Measurements from ENCODE around the gene SLX4IP. TPM values are rescaled to one million over a fixed set of nuclear protein-coding genes. Genes with fewer than 3 reads are reported as not detected.

Gene SLX4IP
- total and polyA plus RNA-seq, 2 of the 13 experiments (the other 11 are each of a cell fraction or from before 2014, with no cell fraction given) = 3.6 to 7.3 TPM

DNA sequence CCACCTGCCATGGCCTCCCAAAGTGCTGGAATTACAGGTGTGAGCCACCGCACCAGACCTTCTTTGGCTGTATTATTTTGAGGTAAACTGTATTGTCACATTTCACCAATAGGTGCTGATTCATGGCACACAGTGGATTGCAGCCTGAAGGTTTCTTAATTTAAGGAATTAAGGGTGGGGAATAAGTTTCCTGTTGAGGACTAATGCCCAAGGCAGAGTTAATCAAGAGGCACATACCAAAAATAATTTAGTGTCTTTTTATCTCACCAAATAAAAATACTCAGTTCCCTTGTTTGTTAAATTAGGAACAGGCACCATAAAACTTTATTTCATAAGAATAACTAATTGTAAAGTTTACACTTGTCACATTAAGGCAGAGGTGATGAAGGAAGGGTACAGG is 103.7 kb downstream of the SLX4IP start:
- no peak overlapping the region for H3K4me2 ChIP-seq (ENCODE audit: low read depth, low read length)
- H3K9me3 ChIP-seq (ENCODE audit: low read length) = no peaks in the 10 kb centered on the region
- FAIRE-seq (no peak), DNase-seq (ENCODE audit: low spot score) (no peak), ATAC-seq (no peak)
- no peaks in the 10 kb centered on the region for H3K36me3 ChIP-seq (replicated peaks in 1 of 2; ENCODE audit: control insufficient read depth in 1 of 2, insufficient read depth in 2 of 2, low read length in 2 of 2)
- no peak overlapping the region for H3K9ac ChIP-seq (ENCODE audit: insufficient read depth, low read depth, low read length)
- 50% methylated on average over 1 of the region's 1 CpG for WGBS (ENCODE audit: low lambda C conversion rate)
- ChIA-PET CTCF (ENCODE audit: low intra/inter-chr PET ratio, low total read pairs) (no interaction called here), POLR2A (interaction anchor here (3.1 kb wide), 1 partner anchor 104 kb away, joined by 17 read pairs; the partner anchor contains the start of genes MKKS and SLX4IP)
- peaks cover 85% of the 10 kb centered on the region for H3K4me1 ChIP-seq (ENCODE audit: insufficient read depth, low read length)
- peak overlapping the region; percentile 94 for H3K27ac ChIP-seq (ENCODE audit: extremely low read length, insufficient read depth, low read length)
- intact Hi-C loops (cut with micrococcal nuclease; ENCODE audit: unreplicated experiment) (loop anchor here (5.0 kb wide), 1 partner anchor 561 kb away; no protein-coding TSS in a partner anchor), in situ Hi-C loops (cut with HindIII; ENCODE audit: extremely low pct_ligation_motif_present, low pct_unique_long_range_greater_than_20kb) (loop anchor here (5.0 to 10.0 kb wide), 2 partner anchors 71 to 564 kb away; no protein-coding TSS in a partner anchor)
- no peaks in the 10 kb centered on the region for H3K27me3 ChIP-seq (ENCODE audit: control insufficient read depth in 1 of 2, insufficient read depth in 2 of 2, low read length in 2 of 2)
- H3K79me2 ChIP-seq (ENCODE audit: insufficient read depth, low read length) = peaks cover 3% of the 10 kb centered on the region
- BruUV-seq (replicated peaks) = no TSS peak
- no peak overlapping the region for H3K4me3 ChIP-seq (replicated peaks in 1 of 3; ENCODE audit: insufficient read depth in 1 of 3, low read depth in 2 of 3, low read length in 3 of 3)
- H4K20me1 ChIP-seq (ENCODE audit: insufficient read depth, low read length) = no peaks in the 10 kb centered on the region
- H2AFZ ChIP-seq (ENCODE audit: low read length) = no peak overlapping the region
- TF ChIP-seq, protein P1, sequence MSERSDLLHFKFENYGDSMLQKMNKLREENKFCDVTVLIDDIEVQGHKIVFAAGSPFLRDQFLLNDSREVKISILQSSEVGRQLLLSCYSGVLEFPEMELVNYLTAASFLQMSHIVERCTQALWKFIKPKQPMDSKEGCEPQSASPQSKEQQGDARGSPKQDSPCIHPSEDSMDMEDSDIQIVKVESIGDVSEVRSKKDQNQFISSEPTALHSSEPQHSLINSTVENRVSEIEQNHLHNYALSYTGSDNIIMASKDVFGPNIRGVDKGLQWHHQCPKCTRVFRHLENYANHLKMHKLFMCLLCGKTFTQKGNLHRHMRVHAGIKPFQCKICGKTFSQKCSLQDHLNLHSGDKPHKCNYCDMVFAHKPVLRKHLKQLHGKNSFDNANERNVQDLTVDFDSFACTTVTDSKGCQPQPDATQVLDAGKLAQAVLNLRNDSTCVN (CRISPR knock-in tag; IDR thresholded peaks at IDR 0.05; ENCODE audit: borderline replicate concordance) = no peak
- TF ChIP-seq ZBTB3 (CRISPR knock-in tag; IDR thresholded peaks at IDR 0.05; ENCODE audit: borderline replicate concordance, low read depth) (no peak), MEF2D (CRISPR knock-in tag; IDR thresholded peaks at IDR 0.05) (no peak), MAF1 (CRISPR knock-in tag; IDR thresholded peaks at IDR 0.05; ENCODE audit: borderline replicate concordance) (no peak), ZNF136 (CRISPR knock-in tag; IDR thresholded peaks at IDR 0.05; ENCODE audit: low read depth) (no peak), NKX3-1 (CRISPR knock-in tag; IDR thresholded peaks at IDR 0.05) (no peak), ZNF564 (CRISPR knock-in tag; IDR thresholded peaks at IDR 0.05) (no peak), HNRNPK (IDR thresholded peaks at IDR 0.05; ENCODE audit: low read depth, low read length, poor library complexity, severe bottlenecking) (no peak), SRF (IDR thresholded peaks at IDR 0.05; ENCODE audit: low read depth, low read length) (no peak)
- TF ChIP-seq, protein P2, sequence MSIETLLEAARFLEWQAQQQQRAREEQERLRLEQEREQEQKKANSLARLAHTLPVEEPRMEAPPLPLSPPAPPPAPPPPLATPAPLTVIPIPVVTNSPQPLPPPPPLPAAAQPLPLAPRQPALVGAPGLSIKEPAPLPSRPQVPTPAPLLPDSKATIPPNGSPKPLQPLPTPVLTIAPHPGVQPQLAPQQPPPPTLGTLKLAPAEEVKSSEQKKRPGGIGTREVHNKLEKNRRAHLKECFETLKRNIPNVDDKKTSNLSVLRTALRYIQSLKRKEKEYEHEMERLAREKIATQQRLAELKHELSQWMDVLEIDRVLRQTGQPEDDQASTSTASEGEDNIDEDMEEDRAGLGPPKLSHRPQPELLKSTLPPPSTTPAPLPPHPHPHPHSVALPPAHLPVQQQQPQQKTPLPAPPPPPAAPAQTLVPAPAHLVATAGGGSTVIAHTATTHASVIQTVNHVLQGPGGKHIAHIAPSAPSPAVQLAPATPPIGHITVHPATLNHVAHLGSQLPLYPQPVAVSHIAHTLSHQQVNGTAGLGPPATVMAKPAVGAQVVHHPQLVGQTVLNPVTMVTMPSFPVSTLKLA (IDR thresholded peaks at IDR 0.05) = no peak
- TF ChIP-seq, protein P3, sequence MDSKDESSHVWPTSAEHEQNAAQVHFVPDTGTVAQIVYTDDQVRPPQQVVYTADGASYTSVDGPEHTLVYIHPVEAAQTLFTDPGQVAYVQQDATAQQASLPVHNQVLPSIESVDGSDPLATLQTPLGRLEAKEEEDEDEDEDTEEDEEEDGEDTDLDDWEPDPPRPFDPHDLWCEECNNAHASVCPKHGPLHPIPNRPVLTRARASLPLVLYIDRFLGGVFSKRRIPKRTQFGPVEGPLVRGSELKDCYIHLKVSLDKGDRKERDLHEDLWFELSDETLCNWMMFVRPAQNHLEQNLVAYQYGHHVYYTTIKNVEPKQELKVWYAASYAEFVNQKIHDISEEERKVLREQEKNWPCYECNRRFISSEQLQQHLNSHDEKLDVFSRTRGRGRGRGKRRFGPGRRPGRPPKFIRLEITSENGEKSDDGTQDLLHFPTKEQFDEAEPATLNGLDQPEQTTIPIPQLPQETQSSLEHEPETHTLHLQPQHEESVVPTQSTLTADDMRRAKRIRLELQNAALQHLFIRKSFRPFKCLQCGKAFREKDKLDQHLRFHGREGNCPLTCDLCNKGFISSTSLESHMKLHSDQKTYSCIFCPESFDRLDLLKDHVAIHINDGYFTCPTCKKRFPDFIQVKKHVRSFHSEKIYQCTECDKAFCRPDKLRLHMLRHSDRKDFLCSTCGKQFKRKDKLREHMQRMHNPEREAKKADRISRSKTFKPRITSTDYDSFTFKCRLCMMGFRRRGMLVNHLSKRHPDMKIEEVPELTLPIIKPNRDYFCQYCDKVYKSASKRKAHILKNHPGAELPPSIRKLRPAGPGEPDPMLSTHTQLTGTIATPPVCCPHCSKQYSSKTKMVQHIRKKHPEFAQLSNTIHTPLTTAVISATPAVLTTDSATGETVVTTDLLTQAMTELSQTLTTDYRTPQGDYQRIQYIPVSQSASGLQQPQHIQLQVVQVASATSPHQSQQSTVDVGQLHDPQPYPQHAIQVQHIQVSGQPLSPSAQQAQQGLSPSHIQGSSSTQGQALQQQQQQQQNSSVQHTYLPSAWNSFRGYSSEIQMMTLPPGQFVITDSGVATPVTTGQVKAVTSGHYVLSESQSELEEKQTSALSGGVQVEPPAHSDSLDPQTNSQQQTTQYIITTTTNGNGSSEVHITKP (CRISPR knock-in tag; IDR thresholded peaks at IDR 0.05; ENCODE audit: low read depth) = no peak
- TF ChIP-seq, protein P4, sequence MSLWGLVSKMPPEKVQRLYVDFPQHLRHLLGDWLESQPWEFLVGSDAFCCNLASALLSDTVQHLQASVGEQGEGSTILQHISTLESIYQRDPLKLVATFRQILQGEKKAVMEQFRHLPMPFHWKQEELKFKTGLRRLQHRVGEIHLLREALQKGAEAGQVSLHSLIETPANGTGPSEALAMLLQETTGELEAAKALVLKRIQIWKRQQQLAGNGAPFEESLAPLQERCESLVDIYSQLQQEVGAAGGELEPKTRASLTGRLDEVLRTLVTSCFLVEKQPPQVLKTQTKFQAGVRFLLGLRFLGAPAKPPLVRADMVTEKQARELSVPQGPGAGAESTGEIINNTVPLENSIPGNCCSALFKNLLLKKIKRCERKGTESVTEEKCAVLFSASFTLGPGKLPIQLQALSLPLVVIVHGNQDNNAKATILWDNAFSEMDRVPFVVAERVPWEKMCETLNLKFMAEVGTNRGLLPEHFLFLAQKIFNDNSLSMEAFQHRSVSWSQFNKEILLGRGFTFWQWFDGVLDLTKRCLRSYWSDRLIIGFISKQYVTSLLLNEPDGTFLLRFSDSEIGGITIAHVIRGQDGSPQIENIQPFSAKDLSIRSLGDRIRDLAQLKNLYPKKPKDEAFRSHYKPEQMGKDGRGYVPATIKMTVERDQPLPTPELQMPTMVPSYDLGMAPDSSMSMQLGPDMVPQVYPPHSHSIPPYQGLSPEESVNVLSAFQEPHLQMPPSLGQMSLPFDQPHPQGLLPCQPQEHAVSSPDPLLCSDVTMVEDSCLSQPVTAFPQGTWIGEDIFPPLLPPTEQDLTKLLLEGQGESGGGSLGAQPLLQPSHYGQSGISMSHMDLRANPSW (CRISPR knock-in tag; IDR thresholded peaks at IDR 0.05; ENCODE audit: borderline replicate concordance) = no peak
- TF ChIP-seq, protein P5, sequence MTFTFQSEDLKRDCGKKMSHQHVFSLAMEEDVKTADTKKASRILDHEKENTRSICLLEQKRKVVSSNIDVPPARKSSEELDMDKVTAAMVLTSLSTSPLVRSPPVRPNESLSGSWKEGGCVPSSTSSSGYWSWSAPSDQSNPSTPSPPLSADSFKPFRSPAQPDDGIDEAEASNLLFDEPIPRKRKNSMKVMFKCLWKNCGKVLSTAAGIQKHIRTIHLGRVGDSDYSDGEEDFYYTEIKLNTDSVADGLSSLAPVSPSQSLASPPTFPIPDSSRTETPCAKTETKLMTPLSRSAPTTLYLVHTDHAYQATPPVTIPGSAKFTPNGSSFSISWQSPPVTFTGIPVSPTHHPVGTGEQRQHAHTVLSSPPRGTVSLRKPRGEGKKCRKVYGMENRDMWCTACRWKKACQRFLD (CRISPR knock-in tag; IDR thresholded peaks at IDR 0.05; ENCODE audit: borderline replicate concordance) = no peak
